ENCODE results near the gene CECR2.

CECR2 gene

GRCh38 chr22:17368144-17368543 is 1.1 kb upstream of the CECR2 start:
- DNase-seq (ENCODE audit: low read depth, low spot score), result no peak

- DNase-seq (ENCODE audit: low read depth, low spot score), result peak; percentile 94
Measured at GRCh38 chr22:17368554-17369438, 464 bp upstream of the CECR2 start.

- DNase-seq (ENCODE audit: low read depth, low spot score), result peak; percentile 71
Measured at GRCh38 chr22:17370026-17370765, 936 bp downstream of the CECR2 start.

GRCh38 chr22:17370766-17371432 is 1.6 kb downstream of the CECR2 start:
- no peak for DNase-seq (ENCODE audit: low read depth, low spot score)

GRCh38 chr22:17371448-17371847 is 2.2 kb downstream of the CECR2 start:
- DNase-seq (ENCODE audit: low read depth, low spot score), result no peak

GRCh38 chr22:17373855-17374254 is 4.6 kb downstream of the CECR2 start:
- no peak for DNase-seq (ENCODE audit: low read depth, low spot score)

GRCh38 chr22:17375914-17376614 is 6.8 kb downstream of the CECR2 start:
- DNase-seq (ENCODE audit: low read depth, low spot score), result no peak

- DNase-seq (ENCODE audit: low read depth, low spot score), result no peak
Measured at GRCh38 chr22:17376950-17377349, 7.7 kb downstream of the CECR2 start.

- no peak for DNase-seq (ENCODE audit: low read depth, low spot score)
Measured at GRCh38 chr22:17379944-17380343, 10.7 kb downstream of the CECR2 start.

- DNase-seq (ENCODE audit: low read depth, low spot score), result no peak
Measured at GRCh38 chr22:17380359-17381087, 11.3 kb downstream of the CECR2 start.

GRCh38 chr22:17381192-17381913 is 12.1 kb downstream of the CECR2 start:
- DNase-seq (ENCODE audit: low read depth, low spot score), result no peak

GRCh38 chr22:17384612-17385330 is 15.5 kb downstream of the CECR2 start:
- peak; percentile 73 for DNase-seq (ENCODE audit: low read depth, low spot score)

GRCh38 chr22:17387356-17387755 is 18.1 kb downstream of the CECR2 start:
- no peak for DNase-seq (ENCODE audit: low read depth, low spot score)

- no peak for DNase-seq (ENCODE audit: low read depth, low spot score)
Measured at GRCh38 chr22:17388235-17388634, 19.0 kb downstream of the CECR2 start.

- DNase-seq (ENCODE audit: low read depth, low spot score), result no peak
Measured at GRCh38 chr22:17390087-17390486, 20.8 kb downstream of the CECR2 start.

- no peak for DNase-seq (ENCODE audit: low read depth, low spot score)
Measured at GRCh38 chr22:17396516-17396915, 27.3 kb downstream of the CECR2 start.

GRCh38 chr22:17397756-17398547 is 28.7 kb downstream of the CECR2 start:
- DNase-seq (ENCODE audit: low read depth, low spot score), result no peak

- DNase-seq (ENCODE audit: low read depth, low spot score), result no peak
Measured at GRCh38 chr22:17400305-17400704, 31.0 kb downstream of the CECR2 start.

- no peak for DNase-seq (ENCODE audit: low read depth, low spot score)
Measured at GRCh38 chr22:17401728-17402127, 32.5 kb downstream of the CECR2 start.

All from ELF-1 (cell line).